Cortex of kidney (tissue), 1 donor: Measurements from ENCODE around the gene CAMK1D.

Source experiments
- DNase-seq: peaks from one replicate; lab custom pipeline; 2025; lab: John Stamatoyannopoulos, UW

CAMK1D gene

DNA sequence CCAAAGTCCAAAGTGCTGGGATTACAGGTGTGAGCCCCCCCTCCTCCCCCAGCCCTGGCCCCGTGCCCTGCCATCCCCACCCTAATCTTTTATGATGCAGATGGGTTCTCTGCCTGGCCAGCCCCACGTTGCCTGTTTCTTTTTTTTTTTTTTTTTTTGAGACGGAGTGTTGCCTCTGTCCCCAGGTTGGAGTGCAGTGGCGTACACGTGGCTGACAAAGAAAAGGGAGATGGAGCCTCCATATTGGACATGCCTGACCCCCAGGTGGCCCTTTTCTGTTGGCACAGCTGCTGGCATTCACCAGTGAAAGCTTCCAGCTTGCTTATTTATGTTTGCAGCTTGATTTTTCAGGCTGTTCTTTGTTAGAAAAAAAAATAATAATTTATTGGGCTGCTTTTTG is 416.9 kb downstream of the CAMK1D start:
- no peak for DNase-seq

- no peak for DNase-seq
Observed at GRCh38 chr10:12768156-12769100, 419.1 kb downstream of the CAMK1D start.

DNA sequence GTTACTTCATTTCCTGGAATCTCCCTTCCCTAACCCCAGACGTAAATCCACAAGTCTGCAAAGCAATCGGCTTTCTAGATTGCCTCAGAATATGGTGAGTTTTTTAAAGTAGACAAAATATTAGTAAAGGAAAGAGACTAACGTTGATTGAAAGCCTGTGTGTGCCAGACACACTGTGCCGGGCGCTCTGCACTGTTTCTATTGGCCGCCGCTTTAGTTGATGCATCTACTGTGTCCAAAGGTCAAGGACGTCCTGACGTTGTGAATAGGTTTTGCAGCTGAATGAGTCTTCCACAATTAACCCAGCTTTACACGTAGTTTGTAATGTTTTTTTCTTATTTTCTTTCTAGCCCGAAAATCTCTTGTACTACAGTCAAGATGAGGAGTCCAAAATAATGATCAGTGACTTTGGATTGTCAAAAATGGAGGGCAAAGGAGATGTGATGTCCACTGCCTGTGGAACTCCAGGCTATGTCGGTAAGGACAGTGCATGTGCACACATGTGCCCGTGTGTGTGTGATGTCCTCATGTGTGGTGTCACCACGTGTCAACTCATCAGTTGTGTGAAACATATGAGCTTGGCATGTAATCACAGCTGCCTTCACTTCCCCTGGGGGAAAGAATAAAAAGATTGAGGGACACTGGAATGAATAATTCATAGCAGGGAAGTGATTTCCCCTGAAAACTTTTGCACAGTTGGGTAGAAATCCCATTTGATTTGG is 420.1 kb downstream of the CAMK1D start:
- DNase-seq, result no peak

DNA sequence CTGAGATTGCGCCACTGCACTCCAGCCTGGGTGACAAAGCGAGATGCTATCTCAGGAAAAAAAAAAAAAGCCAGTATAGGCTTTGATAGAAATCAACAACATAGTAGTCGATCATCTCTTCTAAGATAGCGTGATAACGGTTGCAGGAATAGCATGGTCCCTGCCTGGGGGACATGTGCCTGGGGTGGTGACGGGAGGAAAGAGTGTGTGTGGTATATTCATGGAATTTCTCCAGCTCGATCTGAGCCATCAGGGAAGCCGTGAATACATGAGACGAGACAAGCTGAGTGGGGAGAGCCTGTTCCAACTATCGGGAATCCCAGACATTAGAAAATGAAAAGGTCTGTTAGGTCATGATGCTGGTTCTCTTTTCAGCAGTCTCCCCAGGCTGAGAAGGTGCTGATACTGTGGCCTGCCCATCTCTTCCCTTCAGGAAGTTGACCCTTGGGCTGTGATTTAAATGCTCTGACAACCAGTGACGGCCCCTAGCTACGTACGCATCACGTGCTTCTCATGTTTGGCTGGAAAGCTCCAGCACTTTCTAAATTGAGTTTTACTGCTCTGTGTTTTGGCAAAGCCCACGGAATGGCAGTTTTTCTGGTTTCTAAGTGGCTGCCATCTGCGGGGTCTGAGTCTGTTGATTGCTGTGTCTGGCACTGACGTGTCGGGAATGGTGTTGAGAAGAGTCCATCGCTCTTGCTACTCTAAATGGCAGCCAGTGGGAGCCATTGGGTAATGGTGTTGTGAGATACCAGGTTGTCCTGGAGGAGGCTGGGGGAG is 422.8 kb downstream of the CAMK1D start:
- no peak for DNase-seq

DNA sequence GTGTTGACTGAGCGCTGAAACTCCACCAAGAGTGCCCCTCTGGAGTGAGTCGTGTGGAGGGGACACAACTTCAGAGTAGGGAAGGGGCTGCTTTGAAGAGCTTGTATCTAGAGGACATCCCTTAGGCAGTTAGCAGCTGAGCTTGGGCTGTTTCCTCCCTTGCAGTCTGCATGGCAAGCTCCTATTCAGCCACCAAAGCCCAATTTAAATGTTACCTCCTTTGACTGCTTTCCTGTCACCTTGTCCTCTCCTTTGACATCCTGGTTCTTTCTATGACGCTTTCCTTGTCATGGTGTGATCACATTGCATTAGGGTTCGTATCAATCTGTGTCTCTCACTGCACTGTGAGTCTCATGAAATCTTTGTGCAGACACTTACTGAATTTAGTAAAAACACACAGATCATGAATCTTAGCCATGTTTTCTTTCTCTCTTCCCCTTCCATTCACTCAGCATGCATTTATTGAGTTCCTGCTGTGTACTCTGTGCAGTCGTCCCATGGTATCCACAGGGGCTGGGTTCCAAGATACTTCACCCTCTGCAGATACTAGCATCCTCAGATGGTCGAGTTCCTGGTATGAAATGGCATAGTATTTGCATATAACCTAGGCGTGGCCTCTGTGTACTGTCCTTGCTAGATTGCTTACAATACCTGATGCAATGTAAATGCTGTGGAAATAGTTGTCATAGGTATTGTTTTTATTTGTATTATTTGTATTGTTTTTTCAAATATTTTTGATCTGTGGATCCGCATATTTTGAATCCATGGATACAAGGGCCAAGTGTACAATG is 423.6 kb downstream of the CAMK1D start:
- DNase-seq, result no peak

- no peak for DNase-seq
Observed at GRCh38 chr10:12774204-12774894, 425.0 kb downstream of the CAMK1D start.

GRCh38 chr10:12777840-12778585 is 428.7 kb downstream of the CAMK1D start:
- DNase-seq, result no peak

DNA sequence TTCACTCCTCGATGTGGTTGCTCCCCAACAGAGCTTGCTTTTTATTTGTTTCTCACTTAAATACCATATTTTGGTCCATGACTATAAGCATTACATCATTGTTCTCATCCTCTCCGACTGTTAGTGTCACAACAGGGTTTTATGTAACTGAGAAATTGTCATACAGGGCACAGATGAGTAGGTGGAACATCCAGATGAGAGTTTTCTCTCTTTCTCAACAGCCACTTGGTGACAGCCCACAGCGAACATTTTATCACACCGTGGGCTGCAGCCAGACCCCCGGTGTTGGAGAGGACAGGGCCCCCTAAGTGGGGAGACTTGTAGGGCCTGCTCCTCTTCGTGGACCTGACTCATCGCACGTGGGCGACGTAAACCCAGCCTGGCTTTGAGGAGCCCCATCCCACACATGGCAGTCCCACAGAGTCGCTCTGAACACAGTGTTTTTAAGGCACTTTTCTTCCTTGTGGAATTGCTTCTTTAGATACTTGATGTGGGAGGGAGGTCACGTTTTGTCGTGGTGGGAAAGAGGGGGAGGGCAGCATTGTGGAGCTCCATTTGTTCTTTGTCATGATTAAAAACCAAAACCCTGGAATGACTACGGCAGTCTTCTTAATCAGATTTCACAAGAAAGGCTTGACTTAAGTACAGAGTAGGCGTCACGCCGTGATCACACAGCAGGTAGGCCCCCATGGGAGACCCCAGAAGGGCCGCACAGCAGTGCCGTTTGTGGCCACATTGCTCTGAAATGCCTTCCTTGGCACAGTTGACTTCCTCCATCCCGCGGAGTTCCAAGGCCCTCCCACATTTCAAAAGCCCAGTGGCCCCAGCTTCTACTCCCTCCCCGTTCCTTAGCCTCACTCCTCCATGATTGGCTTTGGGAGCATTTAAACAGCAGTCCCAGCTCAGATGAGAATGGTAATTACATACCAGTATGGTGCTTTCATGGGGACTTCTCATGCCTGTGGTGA is 431.6 kb downstream of the CAMK1D start:
- no peak for DNase-seq

GRCh38 chr10:12781976-12782375 is 432.6 kb downstream of the CAMK1D start:
- DNase-seq, result no peak

GRCh38 chr10:12782537-12782936 is 433.2 kb downstream of the CAMK1D start:
- no peak for DNase-seq

GRCh38 chr10:12783293-12783692 is 433.9 kb downstream of the CAMK1D start:
- no peak for DNase-seq

DNA sequence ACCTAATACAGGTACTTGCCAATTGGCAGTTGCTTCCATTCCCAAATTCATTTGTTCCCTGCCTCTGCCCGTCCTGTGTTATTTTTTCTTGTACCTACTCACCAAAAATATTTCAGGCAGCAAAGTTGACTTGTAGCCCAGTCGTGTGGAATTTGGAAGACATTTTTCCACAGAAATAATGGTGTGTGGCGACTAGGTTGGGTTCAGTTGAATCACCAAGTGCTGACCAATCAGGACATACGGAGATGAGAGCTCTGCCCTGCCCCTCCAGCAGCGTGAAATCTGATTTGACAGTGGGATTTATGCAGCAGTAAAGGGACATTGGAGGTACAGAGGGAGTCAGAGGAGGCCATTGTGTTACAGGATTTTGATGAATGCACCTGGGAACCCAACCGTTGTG is 435.3 kb downstream of the CAMK1D start:
- DNase-seq, result no peak

DNA sequence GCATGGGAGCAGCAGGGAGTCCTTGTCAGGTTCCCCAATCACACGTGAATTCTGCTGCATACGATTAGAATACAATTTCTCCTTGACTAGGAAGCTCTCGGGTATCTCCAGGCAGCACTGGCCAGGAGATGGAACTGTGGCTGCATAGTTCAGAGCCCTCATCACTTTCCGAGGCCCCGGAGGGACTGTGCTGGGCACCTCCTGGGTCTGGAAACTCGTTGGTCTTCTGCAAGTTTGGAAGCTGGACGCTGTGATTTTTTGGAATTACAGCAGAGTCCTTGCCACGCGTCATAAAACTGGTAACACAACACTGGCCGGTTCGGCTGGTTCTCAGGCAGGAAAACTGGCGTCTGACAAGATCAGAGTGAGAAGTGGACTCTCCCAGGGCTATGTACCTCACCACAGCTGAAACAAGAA is 436.1 kb downstream of the CAMK1D start:
- DNase-seq, result no peak

GRCh38 chr10:12787297-12787696 is 437.9 kb downstream of the CAMK1D start:
- no peak for DNase-seq

DNA sequence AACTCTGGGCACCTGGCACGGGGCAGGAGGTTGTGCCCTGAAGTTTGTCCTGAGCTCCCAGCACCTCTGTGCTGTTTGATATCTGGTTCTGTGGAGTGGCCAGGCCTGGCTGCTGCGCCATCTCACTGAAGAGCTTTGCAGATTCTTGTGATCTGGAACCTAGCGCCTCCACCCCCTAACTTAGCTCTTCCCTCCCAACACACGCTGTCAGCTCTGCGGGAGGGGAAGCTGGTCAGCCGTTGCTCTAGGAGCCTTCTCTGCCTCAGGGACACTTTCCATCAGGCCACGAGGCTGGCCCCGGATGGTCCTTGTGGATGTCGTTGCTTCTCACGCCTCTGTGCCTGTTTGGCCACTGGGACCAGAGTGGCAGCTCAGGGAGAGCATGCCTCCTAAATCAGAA is 438.9 kb downstream of the CAMK1D start:
- no peak for DNase-seq

GRCh38 chr10:12790270-12790669 is 440.9 kb downstream of the CAMK1D start:
- DNase-seq, result no peak

GRCh38 chr10:12791728-12792127 is 442.4 kb downstream of the CAMK1D start:
- DNase-seq, result no peak

DNA sequence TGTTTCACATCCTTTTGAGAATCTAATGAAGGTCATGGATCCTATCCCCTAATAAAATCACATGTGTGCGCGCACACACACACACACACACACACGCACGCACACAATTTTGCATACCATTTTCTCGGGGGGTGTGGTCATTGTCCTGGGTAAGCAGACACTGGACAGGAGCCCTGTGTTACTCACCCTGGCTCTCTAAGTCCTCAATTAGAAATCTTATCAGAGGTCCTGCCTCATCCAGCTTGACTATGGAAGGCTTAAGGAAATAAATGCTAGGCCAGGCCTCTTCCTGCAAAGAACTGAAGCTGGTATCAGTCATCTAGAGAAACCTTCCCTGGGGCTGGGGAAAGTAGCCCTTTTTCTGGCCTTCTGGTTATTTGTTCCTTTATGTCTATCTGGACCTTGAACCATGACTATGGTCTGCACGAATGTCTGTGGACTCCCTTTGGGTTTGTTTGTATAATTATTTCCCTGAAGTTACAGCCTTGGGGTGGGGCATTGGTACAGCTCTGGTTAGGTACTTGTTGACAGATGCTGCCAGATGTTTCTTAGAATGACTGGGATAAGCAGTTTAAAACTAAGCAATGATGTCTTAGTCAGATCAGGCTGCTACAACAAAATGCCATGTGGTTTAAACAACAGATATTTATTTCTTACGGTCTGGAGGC is 443.7 kb downstream of the CAMK1D start:
- DNase-seq, result no peak
